Subcutaneous abdominal adipose tissue (tissue), 5 donors: Measurements from ENCODE around the gene ST3GAL3.

Experiments
- H3K27ac ChIP-seq: one replicate; pipeline ENCODE4 v1.7.0; 2013; ENCODE audit warnings: low read depth, mild to moderate bottlenecking, inconsistent platforms, low read length, moderate library complexity
- H3K27me3 ChIP-seq, 5 donors: one replicate each; pipeline ENCODE4 v1.7.0; 2013; ENCODE audit warnings: low read length in 5 of 5, inconsistent platforms in 1 of 5; ENCODE audit not compliant: control insufficient read depth in 5 of 5, insufficient read depth in 4 of 5
- H3K36me3 ChIP-seq, 5 donors: one replicate each; pipeline ENCODE4 v1.7.0; 2013; ENCODE audit warnings: low read length in 5 of 5; ENCODE audit not compliant: control insufficient read depth in 5 of 5, insufficient read depth in 5 of 5
- H3K4me1 ChIP-seq, 5 donors: one replicate each; pipeline ENCODE4 v1.7.0; 2013; ENCODE audit warnings: low read length in 5 of 5, mild to moderate bottlenecking in 3 of 5, moderate library complexity in 1 of 5; ENCODE audit not compliant: control insufficient read depth in 5 of 5, insufficient read depth in 5 of 5
- H3K4me3 ChIP-seq, 5 donors: one replicate each; pipeline ENCODE4 v1.7.0; 2013; ENCODE audit warnings: low read length in 5 of 5, low read depth in 1 of 5
- H3K9ac ChIP-seq, 5 donors: one replicate each; pipeline ENCODE4 v1.7.0; 2013; ENCODE audit warnings: low read length in 5 of 5, mild to moderate bottlenecking in 4 of 5, moderate library complexity in 3 of 5
- H3K9me3 ChIP-seq, 5 donors: one replicate each; pipeline ENCODE4 v1.7.0; 2013; ENCODE audit warnings: low read length in 5 of 5; ENCODE audit not compliant: control insufficient read depth in 5 of 5
- donor health status: healthy.
- donor health status: healthy.
- donor health status: healthy.
- donor health status: healthy.
- donor health status: healthy.

ST3GAL3 gene

DNA sequence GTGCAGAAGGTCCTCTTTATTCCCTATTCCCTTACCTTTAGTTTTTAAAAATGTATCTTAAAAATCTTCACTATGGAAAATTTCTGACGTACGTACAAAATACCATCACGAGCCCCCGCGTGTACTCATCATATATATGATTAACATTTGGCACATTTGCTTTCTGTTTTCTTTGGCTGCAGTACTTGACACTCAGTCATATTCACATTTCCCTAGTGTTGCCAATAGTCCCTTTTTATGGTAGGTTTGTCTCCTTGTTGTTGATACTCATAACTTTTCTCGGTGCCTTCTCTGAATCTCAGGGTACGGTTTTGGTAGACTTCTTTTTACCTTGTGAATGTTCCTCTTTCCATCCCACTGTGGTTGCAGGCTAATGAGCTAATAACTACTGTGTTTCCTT, 34.1 kb upstream of the ST3GAL3 start:
- H3K4me1 ChIP-seq: peaks cover 2 to 13% (median 10%) of the 10 kb centered on the region in 5 donors
- H3K36me3 ChIP-seq: peaks cover 13 to 79% (median 69%) of the 10 kb centered on the region in 5 donors
- H3K27ac ChIP-seq: no peak overlapping the region
- no peaks in the 10 kb centered on the region for H3K9me3 ChIP-seq
- H3K27me3 ChIP-seq: no peaks in the 10 kb centered on the region
- no peak overlapping the region for H3K4me3 ChIP-seq
- H3K9ac ChIP-seq: no peak overlapping the region

DNA sequence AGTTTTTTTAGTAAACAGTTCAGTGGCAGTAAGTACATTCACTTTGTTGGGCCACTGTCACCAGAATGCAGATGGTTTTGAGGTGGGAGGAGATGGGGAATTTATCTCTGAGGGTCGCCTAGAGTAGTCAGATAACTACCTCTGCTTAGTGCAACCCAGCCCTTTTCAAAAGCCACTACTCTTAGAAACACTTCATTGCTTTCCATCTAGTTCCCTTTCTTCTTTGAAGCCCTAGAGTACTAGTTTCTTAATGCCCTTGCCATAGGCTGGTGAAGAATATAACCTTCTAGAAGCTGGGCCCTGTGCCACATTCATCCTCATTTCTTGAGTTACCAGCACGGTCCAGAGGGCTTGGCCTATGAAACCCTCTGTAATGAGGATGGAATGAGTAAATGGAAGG, 28.4 kb upstream of the ST3GAL3 start:
- H3K9ac ChIP-seq: no peak overlapping the region
- peaks cover 14 to 80% (median 64%) of the 10 kb centered on the region in 5 donors for H3K36me3 ChIP-seq
- H3K4me1 ChIP-seq: no peaks in the 10 kb centered on the region
- H3K27ac ChIP-seq: no peak overlapping the region
- H3K9me3 ChIP-seq: no peaks in the 10 kb centered on the region
- H3K27me3 ChIP-seq: no peaks in the 10 kb centered on the region
- no peak overlapping the region for H3K4me3 ChIP-seq

DNA sequence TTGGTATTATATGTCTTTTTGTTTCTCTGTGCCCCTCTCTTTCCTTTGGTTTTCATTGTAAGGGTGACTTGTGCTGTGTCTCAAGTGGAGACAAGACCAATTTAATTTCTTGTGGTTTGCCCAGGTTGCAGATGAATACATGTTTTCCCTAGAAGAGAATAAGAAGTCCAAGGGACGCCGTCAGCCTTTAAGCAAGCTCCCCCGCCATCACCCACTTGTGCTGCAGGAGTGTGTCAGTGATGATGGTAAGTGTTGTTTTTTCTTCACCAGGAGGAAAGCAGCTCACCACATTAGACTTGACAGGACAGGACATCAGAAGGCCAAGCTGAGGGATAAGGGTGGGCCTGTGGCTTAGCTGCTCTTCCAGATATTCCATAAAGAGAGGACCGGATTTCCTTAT, 23.8 kb upstream of the ST3GAL3 start:
- Histone ChIP-seq H3K36me3 (peaks cover 22 to 94% (median 85%) of the 10 kb centered on the region in 5 donors), H3K9ac (no peak overlapping the region), H3K27ac (no peak overlapping the region), H3K4me1 (peaks cover 0 to 9% (median 5%) of the 10 kb centered on the region in 5 donors), H3K27me3 (no peaks in the 10 kb centered on the region), H3K4me3 (no peak overlapping the region), H3K9me3 (no peaks in the 10 kb centered on the region)

DNA sequence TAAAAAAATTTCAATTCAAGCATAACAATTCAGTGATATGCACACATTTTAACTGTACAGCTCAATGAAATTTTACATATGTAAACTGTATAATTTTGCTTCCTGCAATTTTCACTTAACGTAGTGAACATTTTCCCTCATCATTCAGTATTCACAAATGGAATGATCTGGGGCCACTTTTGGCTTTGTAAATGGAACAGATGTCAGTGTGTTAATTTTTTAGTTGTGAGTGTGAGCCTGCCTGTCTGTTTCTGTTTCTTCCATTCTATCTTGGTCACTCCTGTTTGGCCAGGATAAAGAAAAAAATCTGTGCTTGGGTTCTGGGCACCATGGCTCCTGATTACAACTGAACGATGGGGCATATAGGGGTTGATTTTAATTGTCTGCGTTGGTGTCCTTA, 20.5 kb upstream of the ST3GAL3 start:
- H3K27me3 ChIP-seq: no peaks in the 10 kb centered on the region
- H3K4me3 ChIP-seq: no peak overlapping the region
- H3K9ac ChIP-seq: no peak overlapping the region
- no peaks in the 10 kb centered on the region for H3K9me3 ChIP-seq
- no peak overlapping the region for H3K27ac ChIP-seq
- H3K4me1 ChIP-seq: peaks cover 0 to 16% (median 10%) of the 10 kb centered on the region in 5 donors
- H3K36me3 ChIP-seq: peaks cover 30 to 96% (median 92%) of the 10 kb centered on the region in 5 donors

DNA sequence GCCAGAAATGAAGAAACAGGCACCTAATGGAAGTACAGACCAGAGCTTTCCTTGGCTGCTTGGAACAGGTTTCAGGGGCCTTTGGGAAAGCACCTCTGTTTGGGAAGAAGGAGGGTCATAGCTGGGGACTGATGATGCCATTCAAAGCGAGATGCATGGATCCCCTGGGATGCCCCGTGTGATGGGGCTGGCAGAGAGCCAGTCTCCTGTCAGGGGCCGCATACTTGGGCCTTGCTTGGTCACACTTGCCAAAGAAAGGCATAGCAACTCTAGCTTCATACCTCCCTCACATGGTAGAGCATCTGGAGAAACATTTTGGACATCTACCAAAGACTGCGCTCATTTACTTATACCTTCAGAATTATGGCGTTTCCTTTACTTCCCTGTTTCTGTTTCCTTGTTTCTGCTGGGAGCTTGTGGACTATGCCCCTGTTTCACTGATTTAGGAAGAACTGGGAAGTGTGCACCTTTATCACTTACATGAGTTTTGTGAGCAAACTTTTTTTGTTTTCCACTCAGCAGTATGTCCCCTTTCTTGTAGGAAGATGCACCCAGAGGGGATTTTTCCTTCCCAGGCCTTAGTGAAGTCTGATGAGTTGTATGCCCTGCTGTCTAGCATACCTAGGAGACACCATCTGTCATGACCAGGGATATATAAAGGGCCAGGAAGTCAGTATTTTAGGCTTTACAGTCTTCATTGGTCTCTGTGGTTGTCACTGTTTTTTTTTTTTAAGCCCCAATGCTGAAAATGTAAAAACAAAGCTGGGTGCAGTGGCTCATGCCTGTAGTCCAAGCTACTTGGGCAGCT, 19.8 kb upstream of the ST3GAL3 start:
- H3K9ac ChIP-seq: no peak overlapping the region
- H3K9me3 ChIP-seq: no peaks in the 10 kb centered on the region
- H3K4me1 ChIP-seq: peaks cover 0 to 16% (median 10%) of the 10 kb centered on the region in 5 donors
- H3K4me3 ChIP-seq: no peak overlapping the region
- H3K27ac ChIP-seq: no peak overlapping the region
- no peaks in the 10 kb centered on the region for H3K27me3 ChIP-seq
- H3K36me3 ChIP-seq: peaks cover 33 to 96% (median 92%) of the 10 kb centered on the region in 5 donors

DNA sequence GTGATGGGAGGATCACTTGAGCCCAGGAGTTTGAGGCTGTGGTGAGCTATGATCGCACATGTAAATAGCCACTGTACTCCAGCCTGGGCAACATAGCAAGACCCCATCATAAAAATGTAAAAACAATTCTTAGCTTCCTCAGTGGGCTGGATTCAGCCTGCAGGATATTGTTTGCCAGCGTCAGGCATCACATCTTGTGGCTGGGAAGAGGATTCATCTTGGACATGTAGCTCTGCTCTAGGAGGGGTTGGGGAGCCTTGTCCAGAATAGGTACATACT, 19.3 kb upstream of the ST3GAL3 start:
- no peak overlapping the region for H3K27ac ChIP-seq
- H3K9me3 ChIP-seq: no peaks in the 10 kb centered on the region
- H3K36me3 ChIP-seq: peaks cover 29 to 96% (median 92%) of the 10 kb centered on the region in 5 donors

DNA sequence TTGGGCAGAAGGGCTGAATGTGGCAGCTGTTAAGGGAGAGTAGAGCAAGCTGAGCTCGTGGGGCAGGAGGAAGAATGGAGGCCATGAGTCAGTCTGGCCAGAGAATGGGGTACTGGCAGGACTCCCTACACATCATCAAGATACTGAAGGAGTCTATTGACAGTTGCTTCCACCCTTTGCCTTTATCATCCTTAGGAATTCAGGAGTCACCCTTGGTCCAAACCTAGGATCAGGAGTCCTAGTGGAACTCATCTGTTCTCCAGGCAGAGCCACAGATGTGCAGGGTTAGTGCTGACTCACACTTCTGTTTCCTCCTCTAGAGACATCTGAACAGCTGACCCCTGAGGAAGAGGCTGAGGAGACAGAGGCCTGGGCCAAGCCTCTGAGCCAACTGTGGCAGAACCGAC, 18.7 kb upstream of the ST3GAL3 start:
- Histone ChIP-seq H3K36me3 (peaks cover 29 to 96% (median 92%) of the 10 kb centered on the region in 5 donors), H3K9ac (no peak overlapping the region), H3K4me1 (peaks cover 0 to 16% (median 10%) of the 10 kb centered on the region in 5 donors), H3K9me3 (no peaks in the 10 kb centered on the region), H3K27me3 (no peaks in the 10 kb centered on the region), H3K27ac (no peak overlapping the region), H3K4me3 (no peak overlapping the region)

More for the DNA sequence above, 19.3 kb upstream of the ST3GAL3 start:
- Histone ChIP-seq H3K4me1 (peaks cover 0 to 16% (median 10%) of the 10 kb centered on the region in 5 donors), H3K9ac (no peak overlapping the region), H3K27me3 (no peaks in the 10 kb centered on the region), H3K4me3 (no peak overlapping the region)

DNA sequence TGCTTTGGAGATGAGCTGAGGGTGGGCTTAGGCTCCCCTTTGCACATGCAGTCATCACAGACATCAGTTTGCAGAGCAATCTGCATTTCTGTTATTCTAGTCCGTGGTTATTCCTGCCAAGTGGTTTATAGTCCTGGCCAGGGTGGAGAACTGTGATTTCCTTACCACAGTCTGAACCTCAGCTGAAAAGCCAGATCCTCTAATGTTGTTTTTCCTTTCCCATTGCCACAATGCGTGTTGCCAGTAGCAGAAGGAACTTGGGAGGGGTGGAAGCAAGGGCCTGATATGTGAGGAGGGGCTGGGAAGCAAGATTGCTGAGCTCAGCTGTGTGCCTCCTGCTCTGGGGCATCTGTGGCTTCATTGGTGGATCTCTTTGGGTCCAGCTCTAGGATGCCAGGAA, 18.0 kb upstream of the ST3GAL3 start:
- Histone ChIP-seq H3K9me3 (no peaks in the 10 kb centered on the region), H3K4me3 (no peak overlapping the region), H3K27ac (no peak overlapping the region), H3K27me3 (no peaks in the 10 kb centered on the region), H3K9ac (no peak overlapping the region), H3K4me1 (peaks cover 0 to 16% (median 10%) of the 10 kb centered on the region in 5 donors), H3K36me3 (peaks cover 29 to 96% (median 93%) of the 10 kb centered on the region in 5 donors)

DNA sequence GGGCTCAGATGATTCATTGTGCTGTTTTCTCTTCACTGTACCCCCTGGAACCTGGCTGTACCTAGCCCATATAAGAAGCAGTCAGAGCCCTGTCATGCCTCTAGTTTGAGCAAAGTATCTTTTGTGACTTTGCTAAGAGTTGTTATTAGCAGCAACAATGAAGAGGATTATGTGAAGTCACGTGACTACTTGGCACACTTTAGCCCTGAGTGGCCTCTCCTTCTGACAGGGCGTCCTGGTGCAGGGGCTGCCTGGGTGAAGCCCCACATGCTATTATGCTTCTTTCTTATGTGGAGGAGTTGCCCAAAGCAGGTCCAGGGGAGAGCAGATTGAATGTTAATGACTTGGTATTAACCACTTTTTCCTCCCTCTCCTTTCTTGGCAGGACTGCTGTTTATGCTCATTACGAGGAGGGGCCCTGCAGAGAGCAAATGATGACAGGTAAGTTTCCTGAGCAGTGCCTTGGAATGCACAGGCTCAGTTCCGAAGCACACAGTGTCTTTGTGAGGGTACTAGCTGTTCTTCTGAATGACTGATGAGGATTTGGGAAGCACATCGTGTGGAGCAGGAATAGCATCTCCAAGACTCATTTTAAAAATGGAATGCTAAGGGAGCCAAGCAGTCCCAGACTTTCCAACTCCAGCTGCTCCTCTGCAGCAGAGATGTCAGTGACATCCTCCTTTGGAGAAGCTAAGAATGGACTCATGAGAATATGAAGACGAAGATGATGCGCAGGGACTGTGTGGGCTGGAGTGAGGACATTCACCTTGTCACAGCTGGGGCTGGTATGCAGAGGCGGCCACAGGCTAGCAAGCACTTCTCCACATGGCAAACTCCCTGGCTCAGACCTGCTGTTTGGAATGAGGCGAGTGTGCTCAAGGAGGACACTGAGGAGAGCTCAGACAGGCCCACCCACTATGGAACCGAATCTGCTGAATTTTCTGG, 15.2 kb upstream of the ST3GAL3 start:
- no peaks in the 10 kb centered on the region for H3K27me3 ChIP-seq
- H3K36me3 ChIP-seq: peaks cover 38 to 100% (median 100%) of the 10 kb centered on the region in 5 donors
- no peaks in the 10 kb centered on the region for H3K9me3 ChIP-seq
- no peak overlapping the region for H3K4me3 ChIP-seq
- H3K4me1 ChIP-seq: peaks cover 0 to 16% (median 10%) of the 10 kb centered on the region in 5 donors
- H3K9ac ChIP-seq: no peak overlapping the region
- no peak overlapping the region for H3K27ac ChIP-seq

DNA sequence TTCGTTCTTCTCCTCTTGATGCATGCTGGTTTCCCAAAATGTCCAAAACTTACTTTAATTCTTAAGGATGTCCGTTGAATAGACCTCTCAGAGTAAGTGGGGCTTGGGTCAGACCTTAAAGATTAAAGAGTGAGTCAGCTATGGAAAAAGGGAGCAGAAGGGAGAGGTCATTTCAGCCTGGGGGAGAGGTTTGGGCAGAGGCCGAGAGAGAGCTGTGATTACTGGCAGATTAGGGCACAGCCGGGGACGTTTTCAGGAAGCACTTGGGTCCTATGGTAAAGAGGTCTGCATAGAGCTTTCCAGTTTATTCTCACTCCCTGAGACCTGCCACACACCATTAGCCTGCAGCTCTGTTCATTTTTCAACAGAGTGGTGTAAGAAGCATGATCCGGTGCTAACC, 14.0 kb upstream of the ST3GAL3 start:
- Histone ChIP-seq H3K4me1 (peaks cover 0 to 10% (median 7%) of the 10 kb centered on the region in 5 donors), H3K36me3 (peaks cover 42 to 100% (median 100%) of the 10 kb centered on the region in 5 donors), H3K4me3 (no peak overlapping the region), H3K9ac (no peak overlapping the region), H3K27me3 (no peaks in the 10 kb centered on the region), H3K9me3 (no peaks in the 10 kb centered on the region), H3K27ac (no peak overlapping the region)
